SHP77 treated with DMSO at 0.1 percent for 48 hours (cell line): ENCODE data around the gene TCHP.
"Not testable (repeated sequence)": the region's sequence is repeated elsewhere in the genome, so short reads cannot be mapped to it uniquely, and the experiment has no call there.

Source experiments
- DNase-seq: peaks from one replicate; lab custom pipeline; 2025; lab: John Stamatoyannopoulos, UW

TCHP gene, protein sequence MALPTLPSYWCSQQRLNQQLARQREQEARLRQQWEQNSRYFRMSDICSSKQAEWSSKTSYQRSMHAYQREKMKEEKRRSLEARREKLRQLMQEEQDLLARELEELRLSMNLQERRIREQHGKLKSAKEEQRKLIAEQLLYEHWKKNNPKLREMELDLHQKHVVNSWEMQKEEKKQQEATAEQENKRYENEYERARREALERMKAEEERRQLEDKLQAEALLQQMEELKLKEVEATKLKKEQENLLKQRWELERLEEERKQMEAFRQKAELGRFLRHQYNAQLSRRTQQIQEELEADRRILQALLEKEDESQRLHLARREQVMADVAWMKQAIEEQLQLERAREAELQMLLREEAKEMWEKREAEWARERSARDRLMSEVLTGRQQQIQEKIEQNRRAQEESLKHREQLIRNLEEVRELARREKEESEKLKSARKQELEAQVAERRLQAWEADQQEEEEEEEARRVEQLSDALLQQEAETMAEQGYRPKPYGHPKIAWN

GRCh38 chr12:109899783-109900751 is at the start of gene TCHP:
Gene TCHP, plus strand, starts transcription at chr12:109900274. Its CDS starts 2,753 bp downstream, at chr12:109903027.
- DNase-seq, result peak; percentile 59

DNA sequence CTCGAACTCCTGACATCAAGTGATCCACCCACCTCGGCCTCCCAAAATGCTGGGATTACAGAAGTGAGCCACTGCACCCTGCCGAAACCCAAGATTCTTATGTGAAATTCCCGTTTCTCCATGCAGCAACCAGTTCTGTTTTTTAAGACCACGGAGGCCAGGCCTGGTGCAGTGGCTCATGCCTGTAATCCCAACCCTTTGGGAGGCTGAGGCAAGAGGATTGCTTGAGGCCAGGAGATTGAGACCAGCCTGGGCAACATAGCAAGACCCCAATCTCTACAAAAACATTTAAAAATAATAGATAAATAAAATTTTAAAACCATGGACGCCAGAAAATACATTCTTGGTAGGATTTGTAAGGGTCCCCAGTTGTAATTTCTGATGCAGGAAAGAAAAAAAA is 49.6 kb upstream of the TCHP start:
- DNase-seq, result not testable (repeated sequence)

GRCh38 chr12:109855377-109855776 is 44.7 kb upstream of the TCHP start:
- DNase-seq, result no peak

- DNase-seq, result no peak
These were observed 42.4 kb upstream of the TCHP start for GRCh38 chr12:109857715-109858114.

GRCh38 chr12:109858764-109859163 is 41.3 kb upstream of the TCHP start:
- DNase-seq, result no peak

- no peak for DNase-seq
These were observed 39.1 kb upstream of the TCHP start for GRCh38 chr12:109860977-109861376.

DNA sequence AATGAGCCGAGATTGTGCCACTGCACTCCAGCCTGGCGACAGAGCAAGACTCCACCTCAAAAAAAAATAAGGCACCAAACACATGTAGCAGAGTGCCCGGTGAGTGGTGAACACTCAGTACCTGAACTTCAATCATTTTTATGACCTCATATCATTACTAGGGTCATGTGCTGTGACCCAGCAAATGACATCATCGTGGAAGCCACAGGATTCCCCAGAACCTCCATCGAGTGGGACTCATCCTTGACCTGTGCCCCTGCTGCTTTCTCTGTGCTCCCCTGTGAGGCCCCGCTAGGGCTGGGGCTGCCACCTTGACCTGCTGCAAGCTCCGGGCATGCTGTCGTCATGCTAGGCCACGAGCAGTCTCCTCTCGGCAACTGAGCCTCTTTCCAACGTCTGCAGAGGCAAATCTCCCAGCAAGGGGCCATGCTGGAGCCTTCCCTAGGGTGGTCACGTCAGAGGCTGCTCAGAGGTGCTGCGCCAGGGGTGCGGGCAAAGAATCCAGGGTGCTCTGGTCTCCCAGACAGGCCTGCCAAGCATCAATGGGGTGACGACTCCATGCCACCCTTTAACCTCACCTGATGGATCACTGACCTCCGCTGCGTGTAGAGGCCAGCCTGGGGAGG is 38.3 kb upstream of the TCHP start:
- DNase-seq, result no peak

DNA sequence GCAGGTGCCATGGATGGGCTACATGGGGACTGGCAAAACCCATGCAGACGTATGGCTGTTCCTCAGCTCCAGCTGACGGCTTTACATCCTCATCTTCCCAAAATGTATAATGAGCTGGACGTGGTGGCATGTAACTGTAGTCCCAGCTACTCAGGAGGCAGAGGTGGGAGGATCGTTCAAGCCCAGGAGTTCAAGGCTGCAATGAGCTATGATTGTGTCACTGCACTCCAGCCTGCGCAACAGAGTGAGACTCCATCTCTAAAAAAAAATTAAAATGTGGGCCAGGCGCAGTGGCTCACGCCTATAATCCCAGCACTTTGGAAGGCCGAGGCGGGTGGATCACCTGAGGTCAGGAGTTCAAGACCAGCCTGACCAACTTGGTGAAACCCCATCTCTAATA is 37.6 kb upstream of the TCHP start:
- DNase-seq, result not testable (repeated sequence)

DNA sequence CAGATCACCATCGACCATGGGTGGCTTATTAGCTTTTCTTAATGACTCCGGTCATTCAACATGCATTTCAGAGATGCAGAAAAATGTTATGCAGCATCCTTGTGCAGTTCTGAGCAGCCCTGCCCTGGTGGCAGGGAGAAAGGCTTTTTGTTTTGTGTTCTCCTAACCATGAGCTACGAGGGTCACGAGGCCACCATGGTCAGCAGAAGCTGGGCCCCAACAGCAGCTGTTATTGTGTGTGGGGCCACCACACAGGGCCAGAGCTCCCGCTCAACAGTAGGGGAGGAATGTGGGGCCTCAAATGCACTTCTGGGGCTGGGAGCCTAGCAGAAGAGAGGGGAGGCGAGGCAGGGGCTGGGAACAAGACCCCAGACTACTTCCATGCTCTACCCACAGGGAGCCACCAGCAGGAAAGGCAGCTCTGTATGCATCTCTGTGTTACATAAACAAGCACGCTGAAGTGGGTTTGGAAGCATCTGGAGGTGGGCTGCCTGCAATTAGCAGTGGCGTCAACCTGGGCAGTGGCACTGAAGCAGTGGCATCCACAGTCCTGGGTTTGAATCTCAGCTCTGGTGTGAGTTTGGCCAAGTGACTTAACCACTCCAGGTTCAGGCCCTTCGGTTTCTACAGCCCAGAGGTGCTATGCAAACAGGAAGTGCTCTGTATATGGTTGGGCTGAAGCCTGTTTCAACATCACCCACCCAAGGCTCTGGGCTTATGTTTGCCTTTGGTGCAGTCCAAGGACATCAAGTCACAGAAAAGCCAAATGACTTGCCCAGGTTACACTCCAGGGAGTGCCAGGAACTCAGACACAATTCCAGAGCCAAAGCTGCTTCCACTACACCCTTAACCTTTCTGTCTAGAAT is 36.0 kb upstream of the TCHP start:
- peak; percentile 12 for DNase-seq

- no peak for DNase-seq
These were observed 35.2 kb upstream of the TCHP start for GRCh38 chr12:109864916-109865315.

DNA sequence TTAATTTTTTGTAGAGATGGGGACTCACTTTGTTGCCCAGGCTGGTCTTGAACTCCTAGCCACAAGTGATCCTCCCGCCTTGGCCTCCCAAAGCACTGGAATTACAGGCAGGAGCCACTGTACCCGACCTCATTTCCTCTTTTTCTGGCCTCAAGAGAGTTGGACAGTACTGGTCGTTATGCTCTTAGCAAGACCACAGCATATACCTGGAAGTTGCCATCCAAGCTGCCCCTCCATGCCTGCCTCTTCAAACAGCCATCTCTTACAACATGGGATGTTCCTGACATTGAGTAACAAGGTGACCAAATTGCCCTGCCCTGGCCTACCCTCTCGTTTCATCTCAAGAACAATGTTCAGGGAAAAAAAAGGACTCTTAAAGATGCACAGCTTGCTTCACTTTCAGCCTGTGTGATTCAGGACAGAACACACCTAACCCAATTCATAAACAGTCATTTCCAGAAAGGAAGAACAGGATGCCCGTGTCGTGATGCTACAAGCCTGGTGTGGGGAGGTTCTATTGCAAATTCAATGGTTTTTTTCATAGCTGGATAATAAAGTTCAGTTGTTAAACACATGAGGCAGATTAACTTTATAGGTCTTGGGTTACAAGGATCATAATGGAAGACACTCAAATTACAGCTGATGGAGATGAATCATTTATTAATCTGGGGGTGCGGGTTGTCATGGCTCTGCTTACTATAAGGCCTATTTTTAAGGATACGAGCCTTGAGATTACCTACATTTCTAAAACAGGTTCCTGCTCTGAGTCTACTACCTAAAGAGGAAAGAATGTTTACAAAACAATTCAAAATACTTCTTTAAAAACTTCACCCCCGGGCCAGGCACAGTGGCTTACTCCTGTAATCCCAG is 31.7 kb upstream of the TCHP start:
- no peak for DNase-seq

- no peak for DNase-seq
These were observed 29.4 kb upstream of the TCHP start for GRCh38 chr12:109870648-109871047.

DNA sequence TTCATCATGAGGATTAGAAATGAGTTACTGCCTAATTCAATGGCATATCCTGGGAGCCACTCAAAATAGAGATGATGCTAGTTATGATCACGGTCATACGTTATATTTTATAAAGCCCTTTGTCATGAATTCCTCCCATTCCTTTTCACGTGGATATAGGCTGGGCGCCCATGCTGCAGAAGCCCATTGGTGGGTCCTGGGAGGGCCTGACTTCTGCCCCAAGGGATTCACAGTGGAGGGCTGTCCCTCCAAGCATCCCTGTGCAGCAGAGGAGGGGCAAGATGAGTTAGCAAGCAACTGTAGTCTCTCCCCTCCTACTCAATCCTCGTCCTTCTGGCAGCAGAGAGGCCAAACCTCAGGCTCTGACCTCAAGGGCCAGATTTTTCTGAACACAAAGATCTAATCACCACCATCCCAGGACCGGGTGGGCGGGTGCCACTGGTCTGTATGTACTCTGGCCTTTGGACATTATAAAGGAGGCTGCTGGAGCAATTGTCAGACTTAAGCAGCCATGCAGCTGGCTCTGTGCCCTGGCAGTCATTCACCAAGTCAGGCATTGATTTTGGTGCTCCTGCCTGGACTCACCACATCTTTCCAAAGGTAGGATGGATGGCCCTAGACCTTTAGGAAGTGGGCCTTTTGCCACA is 28.3 kb upstream of the TCHP start:
- no peak for DNase-seq

GRCh38 chr12:109873653-109874052 is 26.4 kb upstream of the TCHP start:
- DNase-seq, result no peak

- DNase-seq, result no peak
These were observed 24.4 kb upstream of the TCHP start for GRCh38 chr12:109875572-109876131.

- DNase-seq, result no peak
These were observed 23.7 kb upstream of the TCHP start for GRCh38 chr12:109876406-109876805.

- no peak for DNase-seq
These were observed 22.4 kb upstream of the TCHP start for GRCh38 chr12:109877504-109878246.

GRCh38 chr12:109878247-109878625 is 21.8 kb upstream of the TCHP start:
- no peak for DNase-seq

- DNase-seq, result no peak
These were observed 21.3 kb upstream of the TCHP start for GRCh38 chr12:109878749-109879148.
